Rectal smooth muscle tissue (tissue), 1 donor: ENCODE results near the gene RNF180.

Experiments used
- H3K27ac ChIP-seq: one replicate; pipeline ENCODE4 v1.7.0; 2013; ENCODE audit warnings: low read depth, low read length, inconsistent platforms
- H3K27me3 ChIP-seq: one replicate; pipeline ENCODE4 v1.7.0; 2013; ENCODE audit warnings: low read length; ENCODE audit not compliant: control insufficient read depth, insufficient read depth
- H3K36me3 ChIP-seq: one replicate; pipeline ENCODE4 v1.7.0; 2013; ENCODE audit warnings: low read length; ENCODE audit not compliant: control insufficient read depth, insufficient read depth
- H3K4me1 ChIP-seq: one replicate; pipeline ENCODE4 v1.7.0; 2013; ENCODE audit warnings: low read length; ENCODE audit not compliant: control insufficient read depth, insufficient read depth
- H3K4me3 ChIP-seq: one replicate; pipeline ENCODE4 v1.7.0; 2013; ENCODE audit warnings: low read length
- H3K9ac ChIP-seq: one replicate; pipeline ENCODE4 v1.7.0; 2013; ENCODE audit warnings: low read length

RNF180 gene

GRCh38 chr5:64158827-64159226 lies 6.8 kb upstream of the RNF180 start:
- Histone ChIP-seq H3K36me3 (no peaks in the 10 kb centered on the region), H3K4me1 (no peaks in the 10 kb centered on the region), H3K4me3 (no peak overlapping the region), H3K27me3 (no peaks in the 10 kb centered on the region), H3K9ac (no peak overlapping the region), H3K27ac (no peak overlapping the region)

GRCh38 chr5:64160201-64160600 lies 5.4 kb upstream of the RNF180 start:
- Histone ChIP-seq H3K27ac (no peak overlapping the region), H3K27me3 (peaks cover under 1% of the 10 kb centered on the region), H3K4me1 (peaks cover 2% of the 10 kb centered on the region), H3K36me3 (no peaks in the 10 kb centered on the region), H3K9ac (no peak overlapping the region), H3K4me3 (no peak overlapping the region)

DNA sequence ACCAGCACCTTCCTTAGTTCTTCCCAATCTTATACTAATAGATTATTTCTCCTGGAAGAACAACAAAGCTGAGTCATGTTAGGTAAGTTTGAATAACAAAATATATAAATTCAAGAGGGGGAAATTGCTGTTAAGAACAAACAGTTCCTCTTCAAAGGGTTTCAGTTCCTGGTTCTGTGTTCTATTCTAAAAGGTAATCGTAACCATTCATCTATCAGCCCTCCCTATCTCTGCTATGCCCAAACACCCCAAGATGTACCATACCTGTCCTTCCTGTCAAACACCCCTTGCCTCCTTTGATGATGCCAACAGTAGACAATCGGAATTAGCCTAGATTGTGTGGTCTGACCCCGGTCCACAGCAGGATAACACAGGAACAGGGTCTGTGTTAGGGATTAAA lies 4.2 kb upstream of the RNF180 start:
- Histone ChIP-seq H3K4me1 (peaks cover 4% of the 10 kb centered on the region), H3K4me3 (no peak overlapping the region), H3K27ac (no peak overlapping the region), H3K36me3 (no peaks in the 10 kb centered on the region), H3K9ac (no peak overlapping the region), H3K27me3 (peaks cover 8% of the 10 kb centered on the region)

- H3K9ac ChIP-seq: no peak overlapping the region
- no peaks in the 10 kb centered on the region for H3K36me3 ChIP-seq
- H3K27me3 ChIP-seq: peaks cover 8% of the 10 kb centered on the region
- no peak overlapping the region for H3K4me3 ChIP-seq
- peaks cover 4% of the 10 kb centered on the region for H3K4me1 ChIP-seq
- no peak overlapping the region for H3K27ac ChIP-seq
Measured at GRCh38 chr5:64163135-64163534, 2.5 kb upstream of the RNF180 start.

DNA sequence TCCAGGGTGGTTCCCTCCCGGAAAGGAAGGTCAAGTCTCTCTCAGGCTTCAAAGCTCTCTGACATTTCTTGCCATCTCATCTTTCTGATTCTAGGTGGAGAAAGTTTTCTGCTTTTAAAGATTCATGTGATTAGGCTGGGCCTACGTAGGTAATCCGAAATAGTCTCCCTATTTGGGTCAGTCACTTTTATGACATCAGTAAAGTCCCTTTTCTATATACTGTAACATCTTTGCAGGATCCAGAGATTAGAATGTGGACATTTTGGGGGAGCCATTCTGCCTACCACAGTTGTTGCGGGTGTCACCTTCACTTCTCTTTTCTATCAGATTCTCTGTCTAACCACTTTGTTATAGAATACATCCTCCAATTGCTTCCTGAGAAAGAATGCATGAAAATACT lies 1.9 kb upstream of the RNF180 start:
- Histone ChIP-seq H3K4me3 (no peak overlapping the region), H3K27ac (no peak overlapping the region), H3K27me3 (peaks cover 8% of the 10 kb centered on the region), H3K4me1 (peaks cover 4% of the 10 kb centered on the region), H3K9ac (no peak overlapping the region), H3K36me3 (no peaks in the 10 kb centered on the region)

DNA sequence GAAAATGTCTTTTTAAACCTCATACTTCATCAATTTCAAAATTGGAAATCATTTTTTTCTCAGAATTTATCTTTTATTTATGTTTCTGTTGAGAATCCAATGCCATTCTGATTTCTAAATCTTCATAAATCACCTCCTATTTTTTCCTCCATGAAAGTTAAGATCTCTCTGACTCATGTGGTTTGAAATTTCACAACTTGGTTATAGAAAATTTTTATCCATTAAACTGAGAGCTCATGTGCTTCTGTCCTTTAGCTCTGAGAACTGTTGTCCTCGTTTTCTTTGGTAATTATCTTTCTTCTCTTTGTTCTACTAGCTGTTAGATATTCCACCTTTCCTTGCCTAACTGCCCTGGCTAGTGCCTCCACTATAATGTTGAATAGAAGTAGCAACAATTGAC lies 1.5 kb upstream of the RNF180 start:
- H3K27ac ChIP-seq: no peak overlapping the region
- no peaks in the 10 kb centered on the region for H3K36me3 ChIP-seq
- peaks cover 8% of the 10 kb centered on the region for H3K27me3 ChIP-seq
- H3K4me3 ChIP-seq: no peak overlapping the region
- no peak overlapping the region for H3K9ac ChIP-seq
- H3K4me1 ChIP-seq: peaks cover 4% of the 10 kb centered on the region

DNA sequence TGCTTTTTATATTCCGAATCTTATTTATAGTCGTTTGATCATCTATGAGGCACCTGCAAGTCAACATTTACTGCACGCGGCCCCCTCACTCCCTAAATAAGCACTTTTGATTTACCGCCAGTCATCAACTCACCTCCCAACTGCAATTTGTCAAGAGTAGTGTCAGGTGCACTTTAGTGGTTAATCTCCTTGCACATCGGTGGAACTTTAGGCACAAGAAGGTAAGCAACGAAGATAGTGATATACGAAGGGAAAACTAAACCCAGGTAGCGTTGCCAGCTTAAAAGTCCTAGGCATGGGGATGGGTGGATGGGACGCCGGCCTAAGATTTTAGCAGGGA lies 513 bp upstream of the RNF180 start:
- Histone ChIP-seq H3K4me3 (peak overlapping the region; percentile 76), H3K36me3 (no peaks in the 10 kb centered on the region), H3K4me1 (peaks cover 4% of the 10 kb centered on the region), H3K9ac (no peak overlapping the region), H3K27me3 (peaks cover 8% of the 10 kb centered on the region), H3K27ac (peak overlapping the region; percentile 51)

DNA sequence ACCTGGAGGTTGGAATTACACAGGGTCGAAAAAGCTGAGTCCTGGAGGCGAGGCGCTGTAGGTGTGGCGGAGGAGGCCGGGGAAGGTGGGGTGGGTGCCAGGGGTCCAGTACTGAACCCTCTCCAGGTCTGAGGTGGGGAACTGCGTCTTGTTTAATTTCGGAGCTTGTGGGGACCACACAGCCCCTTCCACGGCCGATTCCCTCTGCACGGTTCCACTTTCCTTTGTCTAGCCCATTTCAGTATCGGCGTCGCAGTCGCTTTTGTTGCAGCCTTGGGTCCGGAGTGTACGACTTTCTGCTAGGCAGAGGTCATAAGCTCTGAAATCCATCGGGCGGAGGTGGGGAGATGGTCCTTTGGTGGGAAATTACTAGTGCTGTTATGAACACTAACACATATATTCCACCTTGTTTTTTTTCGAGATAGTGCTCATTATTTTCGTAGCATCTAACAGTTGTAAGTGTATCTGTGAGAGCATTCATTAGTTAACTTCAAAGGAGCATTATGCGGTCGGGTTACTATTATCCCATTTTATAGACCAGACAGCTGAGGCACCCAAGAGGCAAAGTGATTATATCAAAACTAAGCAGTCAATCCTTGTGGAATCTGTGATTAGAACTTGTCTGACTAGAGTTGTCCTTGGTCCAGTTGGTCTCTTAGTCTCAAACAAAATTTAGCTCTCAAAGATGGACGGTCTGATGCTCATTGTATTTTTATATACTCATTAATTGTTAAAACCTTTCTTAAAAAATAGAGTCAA lies 737 bp downstream of the RNF180 start:
- H3K27ac ChIP-seq: peak overlapping the region; percentile 51
- H3K36me3 ChIP-seq: no peaks in the 10 kb centered on the region
- peak overlapping the region; percentile 6 for H3K9ac ChIP-seq
- H3K27me3 ChIP-seq: peaks cover 8% of the 10 kb centered on the region
- peak overlapping the region; percentile 76 for H3K4me3 ChIP-seq
- peaks cover 4% of the 10 kb centered on the region for H3K4me1 ChIP-seq

- Histone ChIP-seq H3K27me3 (no peaks in the 10 kb centered on the region), H3K4me1 (no peaks in the 10 kb centered on the region), H3K9ac (no peak overlapping the region), H3K4me3 (no peak overlapping the region), H3K27ac (no peak overlapping the region), H3K36me3 (no peaks in the 10 kb centered on the region)
Measured at GRCh38 chr5:64176301-64176700, 10.7 kb downstream of the RNF180 start.

DNA sequence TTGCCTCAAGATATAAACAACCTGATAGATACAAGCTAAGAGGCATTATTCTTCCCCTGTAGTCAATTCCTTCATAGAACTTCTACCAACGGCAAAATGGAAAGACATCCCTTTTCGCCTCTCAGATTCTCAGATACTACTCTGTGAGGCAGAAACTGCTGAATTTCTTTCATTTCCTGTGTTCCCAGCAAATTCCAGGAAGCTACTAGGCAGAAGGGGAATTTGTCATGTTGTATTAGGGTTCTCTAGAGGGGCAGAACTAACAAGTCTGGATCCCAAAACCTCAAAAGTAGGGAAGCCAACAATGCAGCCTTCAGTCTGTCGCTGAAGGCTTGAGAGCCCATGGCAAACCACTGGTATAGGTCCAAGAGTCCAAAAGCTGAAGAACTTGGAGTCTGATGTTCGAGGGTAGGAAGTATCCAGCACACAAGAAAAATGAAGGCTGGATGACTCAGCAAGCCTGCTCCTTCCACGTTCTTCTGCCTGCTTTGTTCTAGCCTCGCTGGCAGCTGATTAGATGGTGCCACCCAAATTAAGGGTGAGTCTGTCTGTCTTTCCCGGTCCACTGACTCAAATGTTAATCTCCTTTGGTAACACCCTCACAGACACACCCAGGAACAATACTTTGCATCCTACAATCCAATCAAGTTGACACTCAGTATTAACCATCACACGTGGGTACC lies 15.2 kb downstream of the RNF180 start:
- H3K4me1 ChIP-seq: no peaks in the 10 kb centered on the region
- no peaks in the 10 kb centered on the region for H3K27me3 ChIP-seq
- no peaks in the 10 kb centered on the region for H3K36me3 ChIP-seq
- no peak overlapping the region for H3K4me3 ChIP-seq
- no peak overlapping the region for H3K27ac ChIP-seq
- no peak overlapping the region for H3K9ac ChIP-seq

DNA sequence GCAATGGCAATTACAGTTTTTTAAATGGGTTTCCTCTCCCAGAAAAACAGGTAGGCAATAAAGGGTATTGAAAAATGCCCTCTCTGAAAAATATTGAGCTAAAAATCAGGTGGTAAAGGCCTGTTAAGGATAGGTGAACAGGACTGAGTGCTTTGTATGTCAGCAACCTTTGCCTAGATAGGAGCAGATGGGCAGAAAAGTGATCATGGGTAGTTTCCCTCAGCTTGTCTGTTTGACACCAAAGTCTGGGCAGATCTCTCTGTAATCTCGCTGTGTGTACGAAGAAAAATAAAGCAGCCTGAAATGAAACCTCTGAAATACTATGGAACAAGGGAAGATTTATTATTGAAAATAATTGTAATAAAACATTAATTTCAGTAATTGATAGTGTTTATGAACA lies 15.8 kb downstream of the RNF180 start:
- H3K27ac ChIP-seq: no peak overlapping the region
- H3K36me3 ChIP-seq: no peaks in the 10 kb centered on the region
- no peaks in the 10 kb centered on the region for H3K27me3 ChIP-seq
- H3K4me1 ChIP-seq: no peaks in the 10 kb centered on the region
- no peak overlapping the region for H3K4me3 ChIP-seq
- H3K9ac ChIP-seq: no peak overlapping the region

GRCh38 chr5:64183956-64184355 lies 18.3 kb downstream of the RNF180 start:
- Histone ChIP-seq H3K4me1 (no peaks in the 10 kb centered on the region), H3K4me3 (no peak overlapping the region)

DNA sequence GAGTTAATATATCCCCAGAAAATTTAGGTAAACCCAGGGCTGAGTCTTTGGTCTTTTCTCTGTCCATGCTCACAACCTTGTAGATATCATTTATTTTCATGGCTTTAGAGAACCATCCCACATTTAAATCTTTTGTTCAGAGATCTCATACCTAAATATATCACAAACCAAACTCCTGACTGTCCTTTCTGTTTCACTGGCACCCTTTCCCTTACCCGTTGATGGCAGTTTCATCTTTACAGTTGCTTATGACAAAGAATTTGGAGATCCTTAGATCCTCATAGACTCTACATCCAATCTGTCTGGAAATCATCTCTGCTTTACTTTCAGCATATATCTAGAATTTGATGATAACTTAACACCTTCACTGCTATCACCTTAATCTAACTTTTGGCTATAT lies 19.2 kb downstream of the RNF180 start:
- H3K36me3 ChIP-seq: no peaks in the 10 kb centered on the region
- no peak overlapping the region for H3K4me3 ChIP-seq
- H3K9ac ChIP-seq: no peak overlapping the region
- no peak overlapping the region for H3K27ac ChIP-seq
- H3K27me3 ChIP-seq: no peaks in the 10 kb centered on the region
- H3K4me1 ChIP-seq: no peaks in the 10 kb centered on the region

More at GRCh38 chr5:64183956-64184355, 18.3 kb downstream of the RNF180 start:
- Histone ChIP-seq H3K36me3 (no peaks in the 10 kb centered on the region), H3K27me3 (no peaks in the 10 kb centered on the region), H3K27ac (no peak overlapping the region), H3K9ac (no peak overlapping the region)
